Central memory CD8-positive, alpha-beta T cell (primary cell): ENCODE results near the gene FCAMR.
A peak's percentile ranks its signal among the peaks of the same experiment; 100 is the strongest.

Experiments
- ATAC-seq: fragments of 150-1000 bp; cut with Tn5 transposase; replicated peaks from 2 replicates; pipeline ENCODE4 v1.10.0; 2022; ENCODE audit warnings: mild to moderate bottlenecking, moderate FRiP score, moderate number of reproducible peaks; ENCODE audit not compliant: poor library complexity, severe bottlenecking; ENCODE audit errors: extremely low read depth
- DNase-seq, 2 donors: peaks; one replicate each; pipeline ENCODE4 v3.0.0; 2021; ENCODE audit warnings: low spot score in 2 of 2
- H3K27ac Mint-ChIP-seq: one replicate; pipeline ENCODE4 v1.8.0; 2022; ENCODE audit warnings: low read depth, mild to moderate bottlenecking, moderate library complexity, mixed read lengths
- H3K27me3 Mint-ChIP-seq: one replicate; pipeline ENCODE4 v1.8.0; 2022; ENCODE audit warnings: mixed read lengths
- H3K36me3 Mint-ChIP-seq: one replicate; pipeline ENCODE4 v1.8.0; 2022; ENCODE audit warnings: mild to moderate bottlenecking, moderate library complexity, mixed read lengths; ENCODE audit not compliant: insufficient read depth
- H3K4me1 Mint-ChIP-seq: one replicate; pipeline ENCODE4 v1.8.0; 2022; ENCODE audit warnings: mixed read lengths
- H3K4me3 Mint-ChIP-seq: one replicate; pipeline ENCODE4 v1.8.0; 2022; ENCODE audit warnings: mild to moderate bottlenecking, moderate library complexity, mixed read lengths
- H3K9me3 Mint-ChIP-seq: one replicate; pipeline ENCODE4 v1.8.0; 2022; ENCODE audit warnings: mixed read lengths

FCAMR gene

DNA sequence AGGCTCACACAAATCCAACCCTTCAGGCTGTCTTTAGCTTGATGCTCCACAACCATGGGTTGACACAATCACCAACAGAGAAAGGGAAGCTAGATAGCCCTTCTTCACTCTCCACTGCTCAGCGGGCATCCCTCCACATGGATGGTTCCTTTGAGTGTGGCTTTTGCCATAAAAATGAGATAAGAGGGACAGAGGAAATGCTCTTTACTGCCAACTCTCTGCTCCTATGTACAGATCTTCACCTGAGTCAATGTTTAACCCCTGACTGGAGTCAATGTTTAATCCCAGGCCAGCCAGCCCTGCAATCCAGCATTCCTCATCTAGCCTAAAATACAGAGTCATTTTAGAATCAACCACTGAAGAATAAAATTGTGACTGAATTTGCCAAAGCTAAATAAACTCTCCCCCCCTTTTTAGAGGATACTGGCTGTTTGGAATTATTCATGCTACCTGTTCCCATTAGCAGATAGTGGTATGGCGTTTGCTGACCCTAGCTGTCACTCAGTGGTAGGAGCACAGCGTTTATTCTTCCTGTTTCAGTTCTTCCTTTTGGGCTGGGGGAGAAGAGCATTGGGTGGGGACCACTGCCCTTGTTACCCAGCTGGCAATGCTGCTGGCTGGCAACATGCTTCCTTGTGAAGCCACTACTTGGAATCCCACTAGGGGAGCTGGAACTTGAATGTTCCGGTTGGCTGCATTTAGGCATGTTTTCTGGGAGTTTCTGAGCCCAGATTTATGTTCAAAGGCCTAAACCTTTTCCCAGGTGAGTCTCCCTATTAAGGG, 18.8 kb downstream of the FCAMR start:
- no peak for ATAC-seq
- Mint-ChIP-seq H3K9me3 (no peaks in the 10 kb centered on the region), H3K27ac (no peak overlapping the region), H3K4me3 (no peak overlapping the region), H3K36me3 (no peaks in the 10 kb centered on the region), H3K27me3 (no peaks in the 10 kb centered on the region), H3K4me1 (peaks cover 15% of the 10 kb centered on the region)
- no peak for DNase-seq

GRCh38 chr1:206949641-206950040, 20.6 kb downstream of the FCAMR start:
- no peak overlapping the region for H3K4me3 Mint-ChIP-seq
- H3K4me1 Mint-ChIP-seq = peaks cover 26% of the 10 kb centered on the region
- H3K9me3 Mint-ChIP-seq = no peaks in the 10 kb centered on the region

GRCh38 chr1:206949208-206949607, 21.1 kb downstream of the FCAMR start:
- no peak for DNase-seq
- no peak overlapping the region for H3K4me3 Mint-ChIP-seq
- H3K27me3 Mint-ChIP-seq = no peaks in the 10 kb centered on the region
- H3K36me3 Mint-ChIP-seq = peaks cover 3% of the 10 kb centered on the region
- H3K27ac Mint-ChIP-seq = no peak overlapping the region
- no peaks in the 10 kb centered on the region for H3K9me3 Mint-ChIP-seq
- peaks cover 30% of the 10 kb centered on the region for H3K4me1 Mint-ChIP-seq
- no peak for ATAC-seq

More at GRCh38 chr1:206949641-206950040, 20.6 kb downstream of the FCAMR start:
- Mint-ChIP-seq H3K36me3 (peaks cover 3% of the 10 kb centered on the region), H3K27ac (no peak overlapping the region), H3K27me3 (no peaks in the 10 kb centered on the region)
- ATAC-seq (no peak), DNase-seq (no peak)

DNA sequence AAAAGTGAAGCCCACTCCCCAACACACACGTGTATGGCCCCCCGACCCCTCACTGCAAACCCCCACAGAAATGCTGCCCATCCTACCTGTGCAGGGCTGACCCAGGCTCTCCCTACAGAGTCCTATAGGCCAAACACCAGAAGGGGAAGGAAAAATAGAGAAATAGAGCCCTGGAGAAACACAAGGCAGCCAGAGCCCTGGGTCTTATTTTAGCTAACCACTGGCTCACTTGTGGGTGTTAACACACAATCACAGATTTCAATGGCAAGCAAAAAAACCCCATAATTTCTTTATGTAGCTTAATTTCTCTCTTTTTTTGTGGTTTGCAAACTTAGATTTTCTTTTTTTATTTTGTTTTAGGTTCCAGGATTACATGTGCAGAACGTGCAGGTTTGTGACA, 23.0 kb downstream of the FCAMR start:
- H3K36me3 Mint-ChIP-seq = peaks cover 3% of the 10 kb centered on the region
- no peak overlapping the region for H3K27ac Mint-ChIP-seq
- no peak for DNase-seq
- no peak overlapping the region for H3K4me3 Mint-ChIP-seq
- H3K9me3 Mint-ChIP-seq = no peaks in the 10 kb centered on the region
- H3K4me1 Mint-ChIP-seq = peaks cover 30% of the 10 kb centered on the region
- no peaks in the 10 kb centered on the region for H3K27me3 Mint-ChIP-seq
- no peak for ATAC-seq

DNA sequence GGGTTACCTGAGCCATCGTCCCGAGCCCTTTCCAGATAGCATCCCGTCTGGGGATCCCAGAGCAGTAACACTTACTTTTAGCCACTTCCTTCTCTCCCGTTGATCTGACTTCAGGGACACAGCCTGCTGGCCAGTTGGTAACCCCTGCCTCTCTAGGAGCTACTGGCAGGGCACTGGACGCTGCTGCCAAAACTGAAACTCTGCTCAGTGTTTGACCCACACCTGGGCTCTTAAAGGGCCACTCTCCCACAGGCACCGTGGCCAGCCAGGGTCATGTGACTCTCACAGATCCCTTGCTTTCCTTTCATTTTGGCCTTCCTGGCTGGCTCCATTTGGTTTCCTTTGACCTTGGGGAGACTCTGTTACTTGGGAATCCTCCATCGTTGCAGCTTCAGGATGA, 24.0 kb downstream of the FCAMR start, which contains the start of gene PIGR:
Gene PIGR (minus strand): TSS at position 206 of the 400 bp plus-strand sequence. CDS start 5,935 bp downstream, outside the sequence.
- DNase-seq (no peak), ATAC-seq (no peak)
- Mint-ChIP-seq H3K36me3 (peaks cover 3% of the 10 kb centered on the region), H3K4me1 (peaks cover 30% of the 10 kb centered on the region), H3K27me3 (no peaks in the 10 kb centered on the region), H3K9me3 (no peaks in the 10 kb centered on the region), H3K4me3 (no peak within 1 kb of the TSS), H3K27ac (no peak within 1 kb of the TSS)

GRCh38 chr1:206945779-206946178, 24.5 kb downstream of the FCAMR start:
- H3K27ac Mint-ChIP-seq = no peak overlapping the region
- no peak for DNase-seq
- H3K27me3 Mint-ChIP-seq = peaks cover 4% of the 10 kb centered on the region
- H3K4me3 Mint-ChIP-seq = no peak overlapping the region
- peaks cover 3% of the 10 kb centered on the region for H3K36me3 Mint-ChIP-seq
- peaks cover 30% of the 10 kb centered on the region for H3K4me1 Mint-ChIP-seq
- no peaks in the 10 kb centered on the region for H3K9me3 Mint-ChIP-seq
- no peak for ATAC-seq

GRCh38 chr1:206944703-206945102, 25.6 kb downstream of the FCAMR start:
- DNase-seq (peak in 1 of 2 donors; percentile 41), ATAC-seq (peak; percentile 94)
- Mint-ChIP-seq H3K4me1 (peaks cover 30% of the 10 kb centered on the region), H3K4me3 (no peak overlapping the region), H3K27ac (no peak overlapping the region), H3K27me3 (peaks cover 14% of the 10 kb centered on the region), H3K9me3 (no peaks in the 10 kb centered on the region), H3K36me3 (peaks cover 3% of the 10 kb centered on the region)

- Mint-ChIP-seq H3K27me3 (peaks cover 14% of the 10 kb centered on the region), H3K4me3 (no peak overlapping the region), H3K4me1 (peaks cover 19% of the 10 kb centered on the region), H3K36me3 (peaks cover 3% of the 10 kb centered on the region), H3K9me3 (no peaks in the 10 kb centered on the region), H3K27ac (no peak overlapping the region)
- ATAC-seq (no peak), DNase-seq (no peak)
These were observed 28.4 kb downstream of the FCAMR start for GRCh38 chr1:206941766-206942418.

DNA sequence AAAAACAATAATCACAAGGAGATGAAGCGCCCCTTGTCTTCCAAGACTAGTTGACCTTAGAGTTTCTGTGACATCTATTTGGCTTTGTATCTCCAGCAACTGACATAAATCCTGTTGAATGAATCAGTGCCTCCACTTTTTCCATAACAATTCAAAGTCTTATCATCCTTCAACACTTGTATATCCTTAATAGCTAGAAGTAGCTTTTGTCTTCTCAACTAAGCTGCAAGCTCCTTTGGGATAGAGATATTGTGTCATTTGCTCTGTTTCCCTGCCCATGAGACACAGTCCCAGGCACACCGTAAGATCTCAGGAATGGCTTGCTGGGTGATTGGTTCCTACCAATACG, 29.7 kb downstream of the FCAMR start:
- DNase-seq = no peak
- Mint-ChIP-seq H3K27me3 (peaks cover 14% of the 10 kb centered on the region), H3K36me3 (peaks cover 3% of the 10 kb centered on the region), H3K27ac (no peak overlapping the region), H3K9me3 (no peaks in the 10 kb centered on the region), H3K4me3 (no peak overlapping the region), H3K4me1 (peaks cover 11% of the 10 kb centered on the region)
- no peak for ATAC-seq

- ATAC-seq = no peak
- no peak for DNase-seq
- Mint-ChIP-seq H3K4me1 (peaks cover 7% of the 10 kb centered on the region), H3K27ac (no peak overlapping the region), H3K9me3 (no peaks in the 10 kb centered on the region), H3K4me3 (no peak overlapping the region), H3K27me3 (peaks cover 14% of the 10 kb centered on the region), H3K36me3 (peaks cover 3% of the 10 kb centered on the region)
These were observed 30.2 kb downstream of the FCAMR start for GRCh38 chr1:206939841-206940587.

DNA sequence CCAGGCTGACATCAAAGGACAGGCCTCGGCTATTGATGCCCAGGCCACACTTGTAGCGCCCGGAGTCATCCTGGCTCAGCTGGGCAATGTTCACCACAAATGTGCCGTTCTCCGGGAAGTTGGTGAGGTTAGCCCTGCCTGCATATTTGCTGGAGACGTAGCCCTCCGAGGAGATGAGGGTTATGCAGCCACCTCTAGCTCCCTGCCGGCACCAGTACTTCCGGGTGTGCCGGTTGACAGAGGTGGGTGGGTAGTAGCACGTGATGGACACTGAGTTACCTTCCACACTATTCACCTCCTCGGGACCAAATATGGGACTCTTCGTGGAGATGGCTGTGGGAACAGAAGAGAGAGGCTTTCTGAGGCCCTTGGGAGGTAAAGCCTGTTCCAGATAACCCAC, 31.1 kb downstream of the FCAMR start:
- Mint-ChIP-seq H3K27me3 (peaks cover 14% of the 10 kb centered on the region), H3K9me3 (no peaks in the 10 kb centered on the region), H3K4me1 (no peaks in the 10 kb centered on the region), H3K4me3 (no peak overlapping the region), H3K36me3 (no peaks in the 10 kb centered on the region), H3K27ac (no peak overlapping the region)
- ATAC-seq (no peak), DNase-seq (no peak)

GRCh38 chr1:206937425-206937824, 32.8 kb downstream of the FCAMR start:
- Mint-ChIP-seq H3K27me3 (peaks cover 14% of the 10 kb centered on the region), H3K9me3 (no peaks in the 10 kb centered on the region), H3K4me3 (no peak overlapping the region), H3K4me1 (no peaks in the 10 kb centered on the region), H3K36me3 (peaks cover 1% of the 10 kb centered on the region), H3K27ac (no peak overlapping the region)
- no peak for DNase-seq
- ATAC-seq = no peak
